ENCODE results near the gene SULT1C2.

The SULT1C2 gene

GRCh38 chr2:108257757-108258331 is 30.9 kb upstream of the SULT1C2 start:
- Histone ChIP-seq H3K9me3 (no peaks in the 10 kb centered on the region), H3K4me1 (no peaks in the 10 kb centered on the region), H3K27me3 (no peaks in the 10 kb centered on the region), H3K36me3 (no peaks in the 10 kb centered on the region), H3K4me3 (ENCODE audit: low read depth, low read length) (no peak overlapping the region)
- DNase-seq, result no peak
- TF ChIP-seq CTCF (IDR thresholded peaks at IDR 0.05; ENCODE audit: low read depth, low read length), result no peak

- Histone ChIP-seq H3K4me1 (no peaks in the 10 kb centered on the region), H3K27me3 (no peaks in the 10 kb centered on the region), H3K4me3 (ENCODE audit: low read depth, low read length) (no peak overlapping the region), H3K36me3 (no peaks in the 10 kb centered on the region), H3K9me3 (no peaks in the 10 kb centered on the region)
- DNase-seq, result no peak
- TF ChIP-seq CTCF (IDR thresholded peaks at IDR 0.05; ENCODE audit: low read depth, low read length), result no peak
Measured at GRCh38 chr2:108260773-108261172, 27.9 kb upstream of the SULT1C2 start.

- H3K4me3 ChIP-seq (ENCODE audit: low read depth, low read length), result no peak overlapping the region
- TF ChIP-seq CTCF (IDR thresholded peaks at IDR 0.05; ENCODE audit: low read depth, low read length), result no peak
- no peaks in the 10 kb centered on the region for H3K9me3 ChIP-seq
- DNase-seq, result no peak
- H3K4me1 ChIP-seq, result no peaks in the 10 kb centered on the region
- no peaks in the 10 kb centered on the region for H3K27me3 ChIP-seq
- H3K36me3 ChIP-seq, result no peaks in the 10 kb centered on the region
Measured at GRCh38 chr2:108262036-108262435, 26.7 kb upstream of the SULT1C2 start.

GRCh38 chr2:108263401-108263800 is 25.3 kb upstream of the SULT1C2 start:
- DNase-seq, result no peak
- TF ChIP-seq CTCF (IDR thresholded peaks at IDR 0.05; ENCODE audit: low read depth, low read length), result no peak
- H3K4me3 ChIP-seq (ENCODE audit: low read depth, low read length), result no peak overlapping the region
- no peaks in the 10 kb centered on the region for H3K36me3 ChIP-seq
- no peaks in the 10 kb centered on the region for H3K4me1 ChIP-seq
- H3K9me3 ChIP-seq, result no peaks in the 10 kb centered on the region
- no peaks in the 10 kb centered on the region for H3K27me3 ChIP-seq

GRCh38 chr2:108266218-108266617 is 22.5 kb upstream of the SULT1C2 start:
- Histone ChIP-seq H3K36me3 (no peaks in the 10 kb centered on the region), H3K27me3 (no peaks in the 10 kb centered on the region), H3K9me3 (no peaks in the 10 kb centered on the region), H3K4me3 (ENCODE audit: low read depth, low read length) (no peak overlapping the region), H3K4me1 (no peaks in the 10 kb centered on the region)
- TF ChIP-seq CTCF (IDR thresholded peaks at IDR 0.05; ENCODE audit: low read depth, low read length), result no peak
- no peak for DNase-seq

GRCh38 chr2:108267101-108267500 is 21.6 kb upstream of the SULT1C2 start:
- H3K36me3 ChIP-seq, result no peaks in the 10 kb centered on the region
- no peak overlapping the region for H3K4me3 ChIP-seq (ENCODE audit: low read depth, low read length)
- no peaks in the 10 kb centered on the region for H3K4me1 ChIP-seq
- no peak for DNase-seq
- TF ChIP-seq CTCF (IDR thresholded peaks at IDR 0.05; ENCODE audit: low read depth, low read length), result no peak
- no peaks in the 10 kb centered on the region for H3K9me3 ChIP-seq
- H3K27me3 ChIP-seq, result no peaks in the 10 kb centered on the region

Measured in BE2C (cell line).